Lung (tissue), 12 donors: ENCODE results near the gene L3MBTL4. TPM values are rescaled to one million over a fixed set of nuclear protein-coding genes. Genes with fewer than 3 reads are reported as not detected.

Experiments used
- ATAC-seq: fragments of 200-7000 bp; cut with Tn5 transposase; one replicate; pipeline ENCODE4 v1.9.1; 2020; ENCODE audit warnings: moderate number of reproducible peaks; ENCODE audit not compliant: insufficient read depth, low FRiP score
- DNase-seq, 3 donors: peaks; one replicate each; pipeline ENCODE4 v3.0.0-alpha.2; 2013 to 2017
- H3K27ac ChIP-seq, 2 donors: one replicate each; pipeline ENCODE4 v1.5.1; 2013; ENCODE audit warnings: mild to moderate bottlenecking in 2 of 2, moderate library complexity in 2 of 2, control low read depth in 1 of 2, inconsistent platforms in 1 of 2, low read depth in 1 of 2, low read length in 1 of 2
- H3K27me3 ChIP-seq, 3 donors: one replicate each; pipeline ENCODE4 v1.5.1; 2013; ENCODE audit warnings: low read length in 2 of 3; ENCODE audit not compliant: control insufficient read depth in 3 of 3, insufficient read depth in 3 of 3
- H3K36me3 ChIP-seq, 4 donors: one replicate each; pipeline ENCODE4 v1.5.1; 2013; ENCODE audit warnings: low read length in 4 of 4, mild to moderate bottlenecking in 1 of 4, moderate library complexity in 1 of 4; ENCODE audit not compliant: control insufficient read depth in 4 of 4, insufficient read depth in 4 of 4
- H3K4me1 ChIP-seq, 5 donors: one replicate each; pipeline ENCODE4 v1.5.1; 2013; ENCODE audit warnings: low read length in 5 of 5, mild to moderate bottlenecking in 2 of 5, moderate library complexity in 1 of 5; ENCODE audit not compliant: control insufficient read depth in 5 of 5, insufficient read depth in 5 of 5
- H3K4me3 ChIP-seq: one replicate; pipeline ENCODE4 v1.5.1; 2013; ENCODE audit warnings: mild to moderate bottlenecking, control low read depth, moderate library complexity
- H3K9ac ChIP-seq, 2 donors: one replicate each; pipeline ENCODE4 v1.5.1; 2013; ENCODE audit warnings: low read length in 2 of 2, control low read depth in 1 of 2; ENCODE audit not compliant: insufficient read depth in 1 of 2
- H3K9me3 ChIP-seq, 4 donors: one replicate each; pipeline ENCODE4 v1.5.1; 2013; ENCODE audit warnings: low read length in 3 of 4, mild to moderate bottlenecking in 1 of 4, moderate library complexity in 1 of 4; ENCODE audit not compliant: control insufficient read depth in 4 of 4, insufficient read depth in 3 of 4
- WGBS, 2 donors: extraction: QIAGEN DNeasy Blood & Tissue Kit; methylation state at CpG; one replicate each; pipeline ENCODE4 v1.1.7; 2013; 5-methylcytosine and 5-hydroxymethylcytosine counted together
- polyA plus RNA-seq, 2 donors: library from polyadenylated mRNA; stranded (reverse); fragments of 200-250 nt; gene quantifications; one replicate each; pipeline ENCODE4 v1.2.1, GENCODE V29; 2013
- total RNA-seq, 2 donors: library from RNA; depleted of rRNA in 1 of 2; stranded (reverse); fragments of >200 nt in 1 of 2; gene quantifications; one replicate each; pipeline ENCODE4 v1.2.1, GENCODE V29; 2014 to 2021
- TF ChIP-seq, protein P1 (sequence below): IDR thresholded peaks from 2 replicates; pipeline ENCODE4 v1.5.1; 2012; ENCODE audit warnings: mild to moderate bottlenecking; ENCODE audit errors: control extremely low read depth, extremely low read depth
- donor health status: control.
- donor health status: control.
- donor health status: Bipolar disorder and iron deficiency.
- donor health status: healthy.
- donor health status: DM: yes; HTN: yes; CAD: no.

L3MBTL4 gene
- total and polyA plus RNA-seq, 4 donors = 2.8 to 16.8 (median 9.9) TPM

DNA sequence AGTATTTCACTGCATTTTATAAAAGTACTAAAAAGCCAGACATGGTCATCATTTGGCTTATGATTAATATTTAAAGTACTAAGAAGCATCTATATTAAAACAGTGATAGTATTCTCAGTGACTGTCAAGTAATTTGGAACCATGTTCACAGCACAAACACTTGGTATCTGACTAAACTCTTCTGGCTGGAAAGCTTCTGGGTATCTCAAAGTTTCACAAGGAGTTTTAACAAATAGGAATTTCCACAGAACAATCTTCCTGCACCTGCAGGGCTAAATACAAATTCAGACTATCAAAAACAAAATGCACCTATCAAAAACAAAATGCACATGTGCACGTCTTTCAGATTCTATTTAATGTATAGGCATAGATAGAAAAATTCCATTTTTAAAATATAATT, 158.8 kb downstream of the L3MBTL4 start:
- Histone ChIP-seq H3K4me3 (no peak overlapping the region), H3K27me3 (no peaks in the 10 kb centered on the region), H3K27ac (no peak overlapping the region), H3K36me3 (no peaks in the 10 kb centered on the region), H3K4me1 (peaks cover 3 to 15% (median 5%) of the 10 kb centered on the region in 5 donors), H3K9me3 (peaks cover 0 to 10% (median 2%) of the 10 kb centered on the region in 4 donors), H3K9ac (no peak overlapping the region)
- no peak for ATAC-seq
- 81 to 82% methylated on average over 1 of the region's 1 CpG for WGBS, 2 donors
- TF ChIP-seq, protein P1, sequence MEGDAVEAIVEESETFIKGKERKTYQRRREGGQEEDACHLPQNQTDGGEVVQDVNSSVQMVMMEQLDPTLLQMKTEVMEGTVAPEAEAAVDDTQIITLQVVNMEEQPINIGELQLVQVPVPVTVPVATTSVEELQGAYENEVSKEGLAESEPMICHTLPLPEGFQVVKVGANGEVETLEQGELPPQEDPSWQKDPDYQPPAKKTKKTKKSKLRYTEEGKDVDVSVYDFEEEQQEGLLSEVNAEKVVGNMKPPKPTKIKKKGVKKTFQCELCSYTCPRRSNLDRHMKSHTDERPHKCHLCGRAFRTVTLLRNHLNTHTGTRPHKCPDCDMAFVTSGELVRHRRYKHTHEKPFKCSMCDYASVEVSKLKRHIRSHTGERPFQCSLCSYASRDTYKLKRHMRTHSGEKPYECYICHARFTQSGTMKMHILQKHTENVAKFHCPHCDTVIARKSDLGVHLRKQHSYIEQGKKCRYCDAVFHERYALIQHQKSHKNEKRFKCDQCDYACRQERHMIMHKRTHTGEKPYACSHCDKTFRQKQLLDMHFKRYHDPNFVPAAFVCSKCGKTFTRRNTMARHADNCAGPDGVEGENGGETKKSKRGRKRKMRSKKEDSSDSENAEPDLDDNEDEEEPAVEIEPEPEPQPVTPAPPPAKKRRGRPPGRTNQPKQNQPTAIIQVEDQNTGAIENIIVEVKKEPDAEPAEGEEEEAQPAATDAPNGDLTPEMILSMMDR = no peak
- no peak for DNase-seq

DNA sequence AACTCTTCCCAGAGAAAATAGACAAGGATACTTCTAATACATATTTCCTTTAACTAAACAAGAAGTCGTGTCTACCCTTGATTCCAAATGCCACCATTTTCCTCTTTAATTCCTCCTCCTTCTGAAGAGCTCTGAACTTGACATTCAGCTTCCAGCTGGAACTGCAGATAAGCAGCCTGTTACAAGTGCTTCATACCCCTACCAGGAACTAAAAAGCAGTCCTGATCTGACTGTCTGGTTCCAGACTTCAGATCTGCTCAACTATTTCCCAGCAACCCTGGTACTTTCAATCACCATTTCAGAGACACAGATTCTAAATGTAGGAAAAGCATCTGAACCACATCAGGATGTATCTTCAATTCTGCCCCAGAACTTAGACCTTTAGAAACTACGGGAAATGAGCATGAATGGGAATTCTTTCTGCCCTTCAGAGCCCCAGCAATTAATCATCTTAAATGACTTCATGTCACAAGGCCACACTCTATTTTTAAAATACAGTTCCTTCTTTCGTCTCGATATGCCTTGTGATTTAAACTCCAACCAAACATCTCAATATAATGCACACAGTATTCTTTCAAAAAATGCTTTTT, 159.5 kb downstream of the L3MBTL4 start:
- H3K9me3 ChIP-seq = peaks cover 0 to 10% (median 2%) of the 10 kb centered on the region in 4 donors
- TF ChIP-seq, protein P1 = no peak
- no peak overlapping the region for H3K9ac ChIP-seq
- no peaks in the 10 kb centered on the region for H3K27me3 ChIP-seq
- peaks cover 3 to 15% (median 5%) of the 10 kb centered on the region in 5 donors for H3K4me1 ChIP-seq
- peaks cover 0 to 1% (median 0%) of the 10 kb centered on the region in 4 donors for H3K36me3 ChIP-seq
- 14 to 20% methylated on average over 4 of the region's 4 CpGs for WGBS, 2 donors
- peak overlapping the region; percentile 33 to 80 for H3K27ac ChIP-seq
- no peak overlapping the region for H3K4me3 ChIP-seq
- DNase-seq = peak in 2 of 3 donors; percentile 31 to 39
- no peak for ATAC-seq

DNA sequence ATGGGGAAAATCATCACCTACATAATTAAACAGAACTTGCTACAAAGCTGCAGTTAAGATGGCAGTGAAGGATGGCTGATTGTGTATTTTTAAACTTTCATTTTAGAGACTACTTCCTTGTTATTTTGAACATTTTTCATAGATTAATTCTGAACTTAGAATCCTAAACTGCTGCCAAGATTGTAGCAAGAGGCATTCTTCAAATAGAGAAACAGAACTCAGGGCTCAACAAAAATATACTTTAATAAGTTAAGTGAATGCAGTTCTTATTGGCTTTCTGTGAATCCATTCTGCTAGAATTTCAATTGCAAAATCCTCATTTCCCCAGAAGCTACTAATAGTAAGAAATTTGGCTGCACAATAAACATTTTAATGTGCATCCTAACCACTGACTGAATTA, 160.3 kb downstream of the L3MBTL4 start:
- H3K4me1 ChIP-seq = peaks cover 3 to 15% (median 5%) of the 10 kb centered on the region in 5 donors
- H3K9ac ChIP-seq = peak overlapping the region in 1 of 2 donors; percentile 50
- peak in 2 of 3 donors; percentile 45 to 53 for DNase-seq
- H3K27me3 ChIP-seq = no peaks in the 10 kb centered on the region
- no peak for ATAC-seq
- H3K9me3 ChIP-seq = peaks cover 0 to 10% (median 2%) of the 10 kb centered on the region in 4 donors
- TF ChIP-seq, protein P1 = no peak
- H3K27ac ChIP-seq = peak overlapping the region in 1 of 2 donors; percentile 80
- H3K36me3 ChIP-seq = peaks cover 0 to 2% (median 0%) of the 10 kb centered on the region in 4 donors
- no peak overlapping the region for H3K4me3 ChIP-seq
